GM12892 (cell line): ENCODE data around the gene SLC6A3.

Source experiments
- POLR2A ChIP-seq: IDR thresholded peaks from 2 replicates; pipeline ENCODE4 v1.6.1; 2011; ENCODE audit warnings: low read depth, low read length, control low read depth
- POLR2AphosphoS5 ChIP-seq: IDR thresholded peaks from 2 replicates; pipeline ENCODE4 v1.6.1; 2011; ENCODE audit warnings: low read depth, low read length, control low read depth
- TAF1 ChIP-seq: IDR thresholded peaks from 2 replicates; pipeline ENCODE4 v1.6.1; 2011; ENCODE audit warnings: low read depth, mild to moderate bottlenecking, control low read depth, low read length, borderline replicate concordance

GRCh38 chr5:1476181-1476966 lies 31.1 kb upstream of the SLC6A3 start:
- TF ChIP-seq POLR2AphosphoS5 (no peak), TAF1 (no peak), POLR2A (no peak)
